HG02588 (cell line): ENCODE results near the gene SLC12A5.

Experiments
- ATAC-seq: cut with Tn5 transposase; IDR thresholded peaks from one replicate; pipeline ENCODE4 v1.9.1; 2021; ENCODE audit warnings: mild to moderate bottlenecking, moderate library complexity; ENCODE audit not compliant: unreplicated experiment

Gene SLC12A5

DNA sequence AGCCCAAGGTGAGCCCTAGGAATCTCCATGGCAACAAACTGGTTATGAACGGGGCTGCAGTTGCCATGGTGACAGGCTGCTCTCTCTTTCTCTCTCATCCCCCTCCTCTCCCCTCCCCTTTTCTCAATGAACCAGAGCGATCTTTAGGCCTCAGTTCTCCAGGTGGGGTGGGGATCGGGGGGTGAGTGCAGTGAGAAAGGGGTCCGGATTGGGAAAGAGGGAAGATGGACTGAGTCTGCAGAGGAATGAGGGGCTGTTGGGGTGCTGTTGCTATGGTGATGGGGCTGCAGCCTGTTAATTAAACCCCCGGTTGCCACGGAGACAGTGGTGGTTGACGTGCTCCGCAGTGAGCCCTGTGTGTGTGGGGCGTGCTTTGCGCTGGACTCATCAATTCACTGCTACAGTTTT is 3.6 kb upstream of the SLC12A5 start:
- ATAC-seq, result no peak

DNA sequence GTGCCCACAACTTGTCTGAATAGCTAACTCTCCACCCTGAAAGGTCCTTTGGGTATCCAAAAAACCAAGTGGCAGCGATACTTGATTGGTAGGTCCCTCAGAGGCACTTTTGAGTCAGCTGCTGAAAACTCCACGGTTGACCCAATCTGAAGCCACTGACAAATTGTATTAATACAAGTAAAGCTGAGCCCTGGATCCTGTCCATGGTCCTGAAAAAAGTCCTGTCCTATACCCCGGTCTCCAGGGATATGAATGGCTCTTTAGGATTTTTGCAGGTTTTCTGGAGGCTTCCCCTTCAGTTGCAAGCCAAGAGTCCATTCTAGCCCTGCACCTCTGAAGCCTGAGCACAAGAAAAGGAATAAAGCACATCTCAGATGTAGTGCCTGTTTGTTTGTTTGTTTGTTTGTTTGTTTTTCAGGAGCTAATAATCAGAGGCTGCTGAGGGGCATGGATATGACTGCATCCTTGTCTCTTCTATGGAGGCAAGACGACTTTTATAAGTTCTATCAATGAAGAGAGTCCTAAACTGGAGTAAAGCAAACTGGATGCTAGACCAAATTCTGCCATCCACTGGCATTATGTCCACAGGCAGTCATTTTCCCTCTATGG is 1.7 kb upstream of the SLC12A5 start:
- no peak for ATAC-seq

DNA sequence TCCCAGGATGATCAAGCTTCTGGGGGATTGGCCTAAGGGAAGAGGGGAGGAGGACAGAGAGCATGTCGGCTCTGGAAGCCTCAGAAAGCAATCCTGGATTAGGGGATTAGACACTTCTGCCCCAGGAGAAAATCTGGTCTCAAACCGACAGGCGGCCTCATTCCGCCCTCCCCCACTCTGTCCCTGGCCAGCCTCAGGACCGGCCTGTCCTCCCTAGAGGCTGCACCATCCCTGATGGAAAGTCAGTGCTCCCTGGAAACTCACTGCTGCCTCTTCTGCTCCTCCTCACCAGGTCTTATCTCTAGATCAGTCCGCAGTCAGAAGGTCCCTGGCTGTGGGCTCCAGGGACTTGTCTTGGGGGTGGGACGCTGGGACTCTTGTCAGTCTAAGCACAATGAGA is 905 bp upstream of the SLC12A5 start:
- ATAC-seq, result no peak

DNA sequence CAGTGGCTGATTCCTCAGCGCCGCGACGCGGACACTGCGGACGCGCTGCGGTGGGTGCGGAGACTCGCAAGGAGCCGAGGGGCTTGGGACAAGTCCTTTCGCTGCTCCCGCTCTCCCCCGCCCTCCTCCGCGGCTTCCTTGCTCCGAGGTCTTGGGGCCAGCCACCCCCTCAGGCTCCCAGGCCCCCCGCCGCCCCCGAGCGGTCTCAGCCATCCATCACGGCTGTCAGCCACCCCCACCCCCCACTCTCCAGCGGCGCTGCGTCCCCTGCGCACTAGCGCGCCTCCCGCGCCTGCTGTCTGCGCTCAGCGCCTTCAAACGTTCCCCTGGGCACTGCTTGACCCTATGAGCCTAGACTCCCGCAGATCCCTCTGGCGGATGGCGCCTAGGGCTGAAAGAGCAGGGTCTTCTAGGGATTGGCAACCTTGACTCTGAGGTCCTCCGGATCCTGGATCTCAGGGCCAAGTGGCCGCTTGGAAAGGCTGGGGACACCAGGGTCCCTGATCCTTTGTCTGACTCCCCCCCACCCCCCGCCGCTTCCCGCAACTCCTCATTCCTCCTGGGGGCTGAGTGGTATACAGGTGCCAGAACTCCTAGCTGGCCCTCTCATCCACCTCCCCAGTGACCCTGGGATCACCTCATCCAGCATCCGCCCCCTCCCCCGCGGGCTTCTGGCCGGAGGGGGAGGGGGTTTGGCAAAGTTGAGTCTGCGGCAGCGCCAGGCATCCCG is 1.4 kb downstream of the SLC12A5 start:
- ATAC-seq, result no peak

DNA sequence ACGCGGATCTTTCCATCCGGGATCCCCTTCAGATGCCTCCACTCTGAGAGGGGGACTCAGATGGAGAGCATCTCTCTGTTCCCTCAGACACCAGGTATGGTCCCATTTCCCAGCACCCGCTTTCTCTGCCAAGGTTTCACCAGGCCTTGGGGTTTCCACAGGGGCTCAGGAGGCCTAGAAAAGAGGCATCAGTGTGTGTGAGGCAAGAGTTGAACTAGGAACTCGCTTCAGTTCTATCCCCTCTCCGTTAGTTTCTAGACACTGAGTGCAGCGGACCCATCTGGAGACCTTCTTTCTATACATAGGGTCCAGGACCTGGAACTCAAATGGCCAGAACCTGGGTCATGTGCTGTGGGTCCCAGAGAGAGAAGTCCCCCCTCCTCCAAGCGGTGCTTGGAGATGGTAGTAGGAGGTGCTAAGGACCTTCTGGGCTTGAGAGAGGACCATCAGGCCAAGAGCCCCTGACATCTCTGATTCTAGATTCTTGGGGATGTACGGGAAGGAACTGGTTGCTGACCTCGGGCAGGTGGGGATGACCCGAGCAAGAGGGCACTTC is 2.1 kb downstream of the SLC12A5 start:
- ATAC-seq, result no peak

DNA sequence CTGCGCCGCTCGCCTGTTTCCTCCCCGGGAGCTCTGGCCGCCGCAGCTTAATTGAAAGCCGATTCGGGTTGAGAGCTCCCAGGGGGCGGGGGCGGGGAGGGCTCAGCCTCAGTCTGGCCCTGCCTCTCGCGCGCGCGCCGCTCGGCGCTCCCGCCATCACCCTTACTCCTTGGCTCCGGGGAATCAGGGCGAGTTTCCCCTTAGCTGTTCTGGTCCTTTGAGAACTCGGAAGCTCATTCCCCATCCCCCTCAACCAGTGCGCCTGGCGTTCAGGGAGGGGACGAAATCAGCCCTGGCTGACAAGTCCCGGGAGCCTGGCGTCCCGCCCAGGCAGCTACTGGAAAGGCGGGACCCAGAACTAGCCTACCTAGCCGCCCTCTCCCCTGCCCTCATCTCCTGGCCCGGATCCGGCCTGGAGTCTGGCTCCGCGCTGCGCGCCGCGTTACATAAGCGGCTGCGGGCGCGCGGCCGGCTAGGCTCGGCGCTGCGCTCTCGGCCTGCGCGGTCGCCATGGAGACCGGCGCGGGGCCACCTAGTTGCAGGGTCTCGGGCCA is 2.8 kb downstream of the SLC12A5 start:
- ATAC-seq, result no peak

DNA sequence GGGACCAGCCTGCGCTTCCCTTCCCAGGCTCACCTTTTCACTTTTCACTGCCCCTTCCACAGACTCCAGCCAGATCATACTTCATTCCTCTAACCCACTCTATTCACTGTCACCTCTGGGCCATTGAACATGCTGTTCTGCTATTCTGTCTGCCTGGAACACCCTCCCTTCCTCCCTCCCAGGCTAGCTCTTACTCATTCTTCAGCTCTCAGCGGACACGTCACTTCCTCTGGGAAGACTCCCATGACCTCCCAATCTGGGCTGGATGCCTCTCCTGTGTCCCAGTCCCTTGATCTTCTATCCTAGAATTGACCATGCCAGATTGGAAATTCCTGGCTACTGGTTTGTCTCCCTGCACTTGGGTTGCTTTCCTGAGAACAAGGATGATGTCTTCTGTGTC is 5.0 kb downstream of the SLC12A5 start:
- no peak for ATAC-seq

DNA sequence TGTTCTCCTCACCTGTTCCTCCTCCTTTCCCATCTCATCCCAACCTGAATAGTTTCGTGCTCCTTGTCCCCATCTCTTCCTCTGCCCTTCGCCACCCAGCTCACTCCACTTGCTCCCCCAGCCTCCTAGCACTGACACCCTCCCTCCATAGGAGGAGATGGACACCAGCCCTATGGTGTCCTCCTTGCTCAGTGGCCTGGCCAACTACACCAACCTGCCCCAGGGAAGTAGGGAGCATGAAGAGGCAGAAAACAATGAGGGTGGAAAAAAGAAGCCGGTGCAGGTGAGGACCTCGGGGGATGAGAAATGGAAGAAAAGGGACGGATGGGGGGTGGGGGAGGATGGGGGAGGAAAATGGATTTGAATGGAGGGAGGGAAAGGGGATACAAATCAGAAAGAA is 6.2 kb downstream of the SLC12A5 start:
- ATAC-seq, result no peak

DNA sequence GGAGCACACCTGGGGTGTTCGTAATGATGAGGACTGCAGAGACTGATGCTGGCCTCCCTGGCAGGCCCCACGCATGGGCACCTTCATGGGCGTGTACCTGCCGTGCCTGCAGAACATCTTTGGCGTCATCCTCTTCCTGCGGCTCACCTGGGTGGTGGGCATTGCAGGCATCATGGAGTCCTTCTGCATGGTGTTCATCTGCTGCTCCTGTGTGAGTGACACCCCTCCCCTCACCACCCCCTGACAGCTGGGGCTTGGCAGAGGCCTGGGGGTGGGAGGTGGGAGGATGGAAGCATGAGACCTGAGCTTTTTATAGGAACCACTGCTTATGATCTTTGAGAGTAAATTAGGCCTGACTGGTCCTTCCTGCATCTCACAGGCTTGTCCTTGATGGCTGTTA is 6.7 kb downstream of the SLC12A5 start:
- no peak for ATAC-seq

DNA sequence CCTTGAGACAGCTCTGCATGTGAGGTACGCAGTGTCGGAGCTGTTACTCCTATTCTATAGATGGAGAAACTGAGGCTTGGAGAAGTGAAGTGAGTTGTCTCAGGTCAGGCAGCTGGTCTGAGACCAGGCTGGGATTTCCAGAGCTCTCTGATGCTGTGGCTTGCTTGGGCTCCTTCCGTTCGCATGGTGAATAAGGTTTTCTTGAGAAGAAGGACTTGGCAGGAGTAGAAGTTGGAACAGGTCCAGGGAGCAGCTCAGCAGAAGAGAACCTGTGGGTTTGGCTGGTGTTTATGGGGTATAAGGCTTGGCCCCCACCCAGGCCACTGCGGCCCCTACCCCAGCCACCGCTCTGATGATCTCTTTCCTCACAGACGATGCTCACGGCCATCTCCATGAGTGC is 7.4 kb downstream of the SLC12A5 start:
- no peak for ATAC-seq

DNA sequence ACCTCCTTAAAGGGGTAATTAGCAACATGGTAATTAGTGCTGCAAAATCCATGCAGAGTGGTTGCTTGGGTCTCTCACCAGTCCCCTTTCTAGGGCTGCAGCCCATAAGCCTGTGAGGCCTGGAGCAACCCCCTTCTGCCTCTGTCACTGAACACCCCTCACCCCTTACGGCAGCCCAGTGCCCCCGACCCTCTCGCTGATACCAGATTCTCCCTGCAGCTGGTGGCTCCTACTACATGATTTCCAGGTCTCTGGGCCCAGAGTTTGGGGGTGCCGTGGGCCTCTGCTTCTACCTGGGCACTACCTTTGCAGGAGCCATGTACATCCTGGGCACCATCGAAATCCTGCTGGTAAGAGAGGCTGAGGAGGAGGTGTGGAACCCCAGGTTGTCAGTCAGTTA is 8.0 kb downstream of the SLC12A5 start:
- no peak for ATAC-seq

DNA sequence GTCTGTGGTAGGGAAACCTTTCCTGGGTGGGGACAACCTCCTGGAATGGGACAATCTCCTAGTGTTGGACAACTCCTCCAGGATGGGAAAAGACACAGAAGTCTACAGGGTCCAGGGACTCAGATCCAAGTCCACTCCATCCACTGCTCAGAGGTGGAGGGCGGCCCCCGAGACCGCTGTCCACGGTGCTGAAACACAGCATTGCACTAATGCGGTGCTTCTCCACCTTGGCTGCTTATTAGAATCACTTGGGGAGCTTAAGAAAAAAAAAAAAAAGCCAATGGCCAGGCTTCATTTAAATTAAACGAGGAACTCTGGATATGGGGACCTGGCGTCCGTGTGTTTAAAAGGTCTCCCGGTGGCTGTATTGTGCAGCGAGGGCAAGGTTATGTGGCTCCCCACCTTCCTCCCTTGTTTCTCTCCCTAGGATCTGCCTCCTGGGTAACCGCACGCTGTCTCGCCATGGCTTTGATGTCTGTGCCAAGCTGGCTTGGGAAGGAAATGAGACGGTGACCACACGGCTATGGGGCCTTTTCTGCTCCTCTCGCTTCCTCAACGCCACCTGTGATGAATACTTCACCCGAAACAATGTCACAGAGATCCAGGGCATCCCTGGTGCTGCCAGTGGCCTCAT is 12.0 kb downstream of the SLC12A5 start:
- no peak for ATAC-seq

DNA sequence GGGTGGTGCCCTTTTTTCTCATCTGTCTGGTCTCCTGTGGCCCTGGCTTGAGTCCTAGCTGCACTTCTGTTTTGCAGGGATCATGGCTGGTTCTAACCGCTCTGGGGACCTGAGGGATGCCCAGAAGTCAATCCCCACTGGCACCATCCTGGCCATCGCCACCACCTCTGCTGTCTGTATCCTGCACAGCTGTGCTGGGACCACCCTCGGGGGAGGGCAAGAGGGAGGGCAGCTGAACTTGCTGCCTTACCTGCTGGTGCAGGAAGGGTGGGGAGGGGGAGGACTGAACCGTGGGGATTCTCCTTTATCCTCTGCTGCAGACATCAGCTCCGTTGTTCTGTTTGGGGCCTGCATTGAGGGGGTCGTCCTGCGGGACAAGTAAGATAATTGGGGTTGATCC is 14.5 kb downstream of the SLC12A5 start:
- no peak for ATAC-seq

DNA sequence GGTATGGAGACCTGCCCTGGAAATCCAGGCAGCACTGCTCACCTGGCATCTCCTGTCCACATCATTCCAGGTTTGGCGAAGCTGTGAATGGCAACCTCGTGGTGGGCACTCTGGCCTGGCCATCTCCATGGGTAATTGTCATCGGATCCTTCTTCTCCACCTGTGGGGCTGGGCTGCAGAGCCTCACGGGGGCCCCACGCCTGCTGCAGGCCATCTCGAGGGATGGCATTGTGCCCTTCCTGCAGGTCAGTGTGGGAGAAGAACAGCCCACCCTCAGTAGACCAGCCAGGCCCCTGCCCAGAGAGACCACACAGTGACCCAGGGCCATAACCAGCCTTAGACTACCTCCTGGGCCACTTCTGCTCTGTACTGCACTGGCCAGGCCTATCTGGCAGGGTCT is 15.9 kb downstream of the SLC12A5 start:
- no peak for ATAC-seq

DNA sequence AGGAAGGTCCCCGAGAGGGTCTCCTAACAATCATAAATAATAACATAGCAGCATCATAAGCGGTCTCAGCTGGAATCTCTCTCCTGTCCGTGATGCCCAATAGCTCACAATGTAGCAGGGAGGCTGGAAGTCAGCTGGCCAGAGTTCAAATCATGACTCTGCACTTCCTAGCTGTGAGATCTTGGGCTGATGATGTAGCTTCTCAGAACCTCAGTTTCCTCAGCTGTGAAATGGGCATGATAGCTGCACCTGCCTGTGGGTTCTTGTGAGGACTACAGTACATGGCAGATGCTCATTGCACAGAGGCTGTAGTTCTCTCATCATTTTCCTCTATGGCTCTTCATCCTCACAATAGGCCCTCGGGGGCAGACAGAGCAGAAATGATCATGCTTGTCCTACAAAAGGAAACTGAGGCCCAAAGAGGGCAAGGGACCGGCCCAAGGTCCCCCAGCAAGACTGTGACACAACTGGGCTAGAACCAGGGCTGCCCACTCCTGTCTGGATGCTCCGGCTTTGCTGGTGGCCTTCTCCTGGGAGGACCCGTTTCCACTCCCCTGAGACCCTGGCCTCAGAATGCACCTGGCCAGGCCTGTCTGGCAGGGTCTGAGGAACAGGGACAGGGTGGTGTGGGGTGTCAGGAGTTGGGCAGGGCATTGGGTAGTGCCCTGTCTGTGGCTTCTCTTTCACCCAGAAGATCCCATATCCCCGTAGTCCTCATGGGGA is 17.7 kb downstream of the SLC12A5 start:
- ATAC-seq, result no peak

DNA sequence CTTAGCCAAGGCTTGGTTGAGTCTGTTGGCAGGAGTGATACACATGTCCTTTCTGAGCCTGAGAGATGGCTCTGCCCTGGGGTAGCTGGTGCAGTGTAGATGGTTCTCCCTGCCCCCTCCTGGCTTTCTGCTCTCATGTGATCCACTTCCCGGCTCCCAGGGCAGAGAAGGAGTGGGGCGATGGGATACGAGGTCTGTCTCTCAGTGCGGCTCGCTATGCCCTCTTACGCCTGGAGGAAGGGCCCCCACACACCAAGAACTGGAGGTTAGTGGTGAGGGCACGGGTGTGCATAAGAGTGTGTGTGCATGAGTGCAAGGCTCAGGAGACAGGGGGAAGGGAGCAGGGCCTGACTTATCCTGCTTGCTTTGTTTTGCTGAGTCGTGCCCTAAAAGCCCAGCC is 18.8 kb downstream of the SLC12A5 start:
- ATAC-seq, result no peak

DNA sequence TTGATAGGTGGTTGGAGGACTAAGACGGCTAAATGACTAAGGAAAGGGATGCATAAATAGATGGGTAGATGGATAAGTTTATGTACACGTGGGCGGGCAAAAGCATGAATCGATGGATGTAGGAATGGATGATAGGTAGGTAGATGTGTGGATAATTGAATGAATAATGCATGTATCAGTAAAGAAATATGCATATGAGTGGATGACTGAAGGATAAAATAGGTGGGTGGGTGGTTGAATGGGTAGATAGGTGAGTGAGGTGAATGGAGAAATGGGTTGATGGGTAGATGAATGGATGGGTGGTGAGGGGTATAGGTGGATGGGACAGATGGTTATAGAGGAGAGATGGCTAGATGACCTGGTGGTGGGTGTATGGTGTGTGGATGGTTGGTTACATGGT is 20.2 kb downstream of the SLC12A5 start:
- ATAC-seq, result no peak

DNA sequence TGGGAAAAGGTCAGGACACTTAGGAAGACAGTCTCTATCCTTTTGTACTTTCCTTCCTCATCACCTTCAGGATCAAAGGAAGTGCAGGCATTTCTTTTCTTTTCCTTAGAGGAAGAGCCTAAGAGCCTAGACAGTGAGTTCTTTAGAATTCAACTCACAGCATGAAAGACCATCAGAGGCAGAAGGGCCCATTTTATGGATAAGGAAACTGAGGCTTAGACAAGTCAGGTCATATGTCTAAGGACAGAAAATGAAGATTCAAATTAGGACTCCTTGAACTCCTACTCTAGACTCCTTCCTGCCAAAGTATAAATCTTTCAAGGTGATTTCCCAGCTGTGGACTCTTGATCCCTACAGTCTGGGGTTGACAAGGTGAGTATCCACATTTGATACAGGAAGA is 20.8 kb downstream of the SLC12A5 start:
- no peak for ATAC-seq

DNA sequence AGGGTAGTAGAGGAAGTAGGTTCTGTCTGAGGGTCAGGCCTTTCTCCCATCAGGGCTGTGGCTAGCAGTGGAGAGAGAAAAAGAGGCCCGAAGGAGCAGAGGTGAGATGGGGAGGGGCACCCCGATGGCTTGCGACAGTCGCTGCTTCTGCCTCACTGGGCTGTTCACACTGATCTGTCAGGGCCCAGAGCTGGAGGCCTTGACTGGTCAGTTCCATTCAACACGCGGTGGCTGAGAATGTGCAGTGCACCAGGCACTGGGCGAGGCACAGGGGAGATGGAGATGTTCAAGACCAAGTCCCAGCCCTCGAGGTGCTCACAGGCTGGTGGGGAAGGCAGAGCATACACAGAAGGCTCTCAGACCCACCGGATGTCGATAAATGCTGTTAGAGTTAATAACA is 21.4 kb downstream of the SLC12A5 start:
- no peak for ATAC-seq

DNA sequence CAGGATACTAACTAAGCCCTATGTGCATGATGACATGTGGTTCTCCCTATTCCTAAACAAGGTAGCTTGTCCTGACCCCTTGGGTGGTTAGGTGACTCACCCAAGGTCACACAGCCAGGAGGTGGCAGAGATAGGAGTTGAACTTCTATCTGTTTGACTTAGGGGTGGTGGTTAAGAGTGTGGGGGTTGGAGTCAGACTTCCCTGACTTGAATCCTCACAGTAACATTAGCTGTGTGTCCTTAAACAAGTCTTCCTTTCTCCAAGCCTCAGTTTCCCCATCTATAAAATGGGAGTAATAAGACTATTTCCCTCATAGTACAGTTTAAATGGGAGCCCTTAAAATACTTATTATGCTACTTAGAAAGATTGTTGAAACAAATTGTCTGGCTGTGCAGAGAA is 21.9 kb downstream of the SLC12A5 start:
- ATAC-seq, result no peak
